Right lobe of liver (tissue), 4 donors: ENCODE data around the gene DDX11.

Experiments
- POLR2A ChIP-seq: fragments of 450-650 bp; IDR thresholded peaks from one replicate; pipeline ENCODE4 v1.6.1; 2017; ENCODE audit warnings: antibody characterized with exemption, mild to moderate bottlenecking
- TF ChIP-seq, protein P1 (sequence below), 4 donors: fragments of 200-600 bp in 3 of 4; fragments of 450-650 bp in 1 of 4; IDR thresholded peaks; one replicate each; pipeline versions ENCODE4 v1.5.1 to v1.8.0; 2016 to 2022; ENCODE audit warnings: antibody characterized with exemption in 4 of 4, mild to moderate bottlenecking in 2 of 4
- donor health status: DM: no; HTN: no; CAD: no.
- donor health status: DM: no; HTN: no; CAD: no.
- donor health status: DM: no; HTN: yes; CAD: no.

DNA sequence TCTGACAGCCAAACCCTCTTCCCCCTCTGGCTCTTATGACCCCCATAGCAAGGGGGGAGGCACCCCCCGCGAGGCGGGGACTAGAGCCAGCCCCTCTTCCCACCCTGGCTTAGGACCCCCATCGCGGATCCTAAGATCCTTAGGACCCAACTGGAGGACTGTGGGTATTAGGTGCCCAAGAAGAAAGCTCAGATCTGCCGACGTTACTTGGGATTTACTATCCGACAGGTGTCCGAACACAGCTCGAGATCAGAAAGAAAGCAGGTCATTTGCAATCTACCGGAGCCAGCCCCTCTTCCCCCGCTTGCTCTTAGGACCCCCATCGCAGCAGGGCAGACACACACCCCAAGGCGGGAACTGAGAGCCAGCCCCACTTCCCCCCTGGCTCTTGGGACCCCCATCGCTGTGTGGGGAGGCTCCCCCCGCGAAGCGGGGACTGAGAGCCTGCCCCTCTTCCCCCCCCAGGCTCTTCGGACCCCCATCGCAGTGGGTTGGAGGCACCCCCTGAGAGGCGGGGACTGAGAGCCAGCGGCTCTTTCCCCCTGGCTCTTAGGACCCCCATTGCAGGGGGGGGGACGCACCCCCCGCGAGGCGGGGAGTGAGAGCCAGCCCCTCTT is 46.8 kb downstream of the DDX11 start:
- TF ChIP-seq, protein P1, sequence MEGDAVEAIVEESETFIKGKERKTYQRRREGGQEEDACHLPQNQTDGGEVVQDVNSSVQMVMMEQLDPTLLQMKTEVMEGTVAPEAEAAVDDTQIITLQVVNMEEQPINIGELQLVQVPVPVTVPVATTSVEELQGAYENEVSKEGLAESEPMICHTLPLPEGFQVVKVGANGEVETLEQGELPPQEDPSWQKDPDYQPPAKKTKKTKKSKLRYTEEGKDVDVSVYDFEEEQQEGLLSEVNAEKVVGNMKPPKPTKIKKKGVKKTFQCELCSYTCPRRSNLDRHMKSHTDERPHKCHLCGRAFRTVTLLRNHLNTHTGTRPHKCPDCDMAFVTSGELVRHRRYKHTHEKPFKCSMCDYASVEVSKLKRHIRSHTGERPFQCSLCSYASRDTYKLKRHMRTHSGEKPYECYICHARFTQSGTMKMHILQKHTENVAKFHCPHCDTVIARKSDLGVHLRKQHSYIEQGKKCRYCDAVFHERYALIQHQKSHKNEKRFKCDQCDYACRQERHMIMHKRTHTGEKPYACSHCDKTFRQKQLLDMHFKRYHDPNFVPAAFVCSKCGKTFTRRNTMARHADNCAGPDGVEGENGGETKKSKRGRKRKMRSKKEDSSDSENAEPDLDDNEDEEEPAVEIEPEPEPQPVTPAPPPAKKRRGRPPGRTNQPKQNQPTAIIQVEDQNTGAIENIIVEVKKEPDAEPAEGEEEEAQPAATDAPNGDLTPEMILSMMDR (IDR thresholded peaks at IDR 0.05): no peak
- no peak for TF ChIP-seq POLR2A
